HG02852 (cell line): ENCODE results near the gene MYO18A.

Experiments used
- ATAC-seq: cut with Tn5 transposase; IDR thresholded peaks from one replicate; pipeline ENCODE4 v1.9.1; 2021; ENCODE audit warnings: mild to moderate bottlenecking, moderate library complexity; ENCODE audit not compliant: unreplicated experiment

MYO18A gene

DNA sequence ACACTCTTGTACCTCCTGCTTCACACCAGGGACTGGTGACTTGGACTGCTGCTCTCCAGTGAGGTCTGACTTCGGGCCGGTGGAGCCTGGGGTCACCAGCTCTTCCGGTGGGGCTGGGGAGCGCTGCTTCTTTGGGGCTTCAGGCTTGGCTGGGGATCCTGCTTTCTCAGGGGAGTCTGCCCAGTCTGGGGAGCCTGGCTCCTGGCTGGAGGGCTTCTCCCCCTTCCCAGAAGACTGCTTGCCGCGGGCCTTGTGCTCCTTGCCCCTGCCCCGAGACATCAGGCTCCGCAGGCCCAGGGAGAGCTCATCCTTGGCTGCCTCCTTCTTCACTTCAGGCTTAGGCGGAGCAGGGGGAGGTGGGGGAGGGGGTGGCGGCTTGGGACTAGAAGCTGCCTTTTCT lies 52.4 kb downstream of the MYO18A start:
- no peak for ATAC-seq

DNA sequence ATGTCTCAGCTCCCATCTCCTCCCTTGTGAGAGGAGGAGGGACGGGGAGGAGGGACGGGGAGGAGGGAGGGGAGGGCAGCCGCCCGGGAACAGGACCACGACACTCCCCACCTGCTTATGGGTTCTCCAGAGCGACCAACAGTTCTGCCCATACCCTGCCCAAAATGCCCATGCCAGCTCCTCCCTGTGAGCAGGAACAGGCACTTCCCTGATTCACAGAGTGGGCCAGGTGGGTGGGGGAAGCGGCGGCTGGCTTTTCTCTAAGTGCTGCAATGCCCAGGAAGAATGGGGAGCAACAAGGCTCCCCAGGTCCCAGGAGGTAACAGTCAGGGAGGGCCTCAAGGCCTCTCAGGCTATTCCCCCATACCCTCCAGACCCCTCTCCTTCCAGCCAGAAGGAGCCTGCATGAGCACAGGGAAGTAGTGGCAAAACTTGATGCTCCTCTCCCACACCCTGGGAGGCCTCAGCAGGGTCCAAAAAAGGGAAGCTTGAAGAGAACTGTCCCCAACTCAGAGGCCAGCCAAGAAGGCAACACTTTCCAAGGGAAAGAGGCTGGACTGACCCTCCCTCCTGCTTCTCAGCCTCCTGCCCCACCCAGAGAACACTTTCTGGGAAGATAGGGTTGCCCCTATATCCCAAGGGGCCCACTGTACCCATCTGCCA lies 53.8 kb downstream of the MYO18A start:
- no peak for ATAC-seq

DNA sequence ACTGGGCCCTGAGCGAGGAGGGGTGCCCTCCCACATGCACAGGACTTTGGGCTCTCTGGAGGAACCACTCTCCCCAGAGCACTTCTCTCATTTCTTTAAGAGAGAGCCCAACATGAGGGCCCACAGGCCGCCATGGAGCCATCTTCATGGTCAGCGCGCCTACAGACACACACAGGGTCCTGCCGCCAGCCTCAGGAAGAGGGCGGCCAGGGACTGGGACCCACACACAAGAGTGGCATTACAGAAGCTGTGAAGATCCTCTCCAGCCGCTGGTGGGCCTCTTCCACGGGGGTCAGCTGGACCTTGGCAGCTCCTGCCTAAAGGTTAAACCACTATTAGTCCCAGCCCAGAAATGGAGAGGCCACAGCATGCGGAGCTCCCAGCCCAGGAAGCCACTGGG lies 54.5 kb downstream of the MYO18A start:
- no peak for ATAC-seq

DNA sequence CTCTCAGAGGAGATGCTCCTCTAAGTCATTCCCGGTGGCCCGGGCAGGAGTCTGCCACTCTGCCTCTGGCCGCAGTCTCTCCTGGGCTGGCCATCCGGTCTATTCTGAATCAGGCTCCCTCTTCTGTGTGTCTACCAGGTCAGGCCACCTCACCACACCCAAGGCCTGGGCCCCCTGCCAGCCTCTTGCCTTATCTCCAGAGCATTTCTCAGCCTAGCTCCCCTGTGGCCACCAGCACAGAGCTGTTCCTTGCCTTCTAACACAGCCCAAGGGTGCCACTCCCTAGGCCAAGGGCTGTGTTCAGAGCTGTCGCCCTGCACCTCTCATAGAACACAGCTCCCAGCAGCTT lies 55.3 kb downstream of the MYO18A start:
- ATAC-seq, result no peak

DNA sequence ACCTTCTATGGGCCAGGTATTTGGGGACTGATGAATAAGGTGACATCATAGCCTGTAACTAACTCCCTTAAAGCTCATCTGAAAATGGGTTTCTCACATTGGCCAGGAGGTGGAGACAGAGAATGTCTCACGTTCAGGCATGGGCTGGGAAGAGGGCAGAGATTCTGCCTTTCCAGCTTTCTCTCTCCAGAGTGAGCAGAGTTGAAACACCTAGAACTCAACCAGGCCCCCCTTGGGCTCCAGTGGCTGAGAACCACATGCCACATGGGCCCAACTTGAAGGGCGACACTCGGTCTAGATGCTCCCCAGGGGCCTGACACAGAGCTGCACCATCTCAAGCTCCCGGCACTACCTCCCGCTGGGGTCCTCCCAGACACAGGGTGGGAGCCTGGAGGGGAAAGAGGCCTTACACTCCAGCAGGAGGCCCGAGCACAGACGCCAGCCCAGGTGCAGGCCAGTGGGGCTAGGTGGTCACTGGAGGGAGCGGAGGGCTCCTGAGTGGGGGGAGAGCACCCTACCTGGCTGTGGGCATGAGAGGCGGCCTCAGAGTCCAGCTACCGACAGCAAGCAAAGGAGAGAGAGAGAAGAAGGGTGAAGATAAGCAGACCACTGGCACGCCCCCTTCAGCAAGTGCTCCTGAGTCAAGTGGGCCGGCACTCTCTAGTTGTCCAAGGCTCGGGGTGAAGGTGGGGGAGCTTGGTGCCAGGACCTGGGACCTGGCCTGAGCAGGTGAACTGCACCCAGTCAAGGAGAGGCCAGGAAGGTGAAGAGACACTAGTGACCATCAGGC lies 55.9 kb downstream of the MYO18A start:
- peak; percentile 59 for ATAC-seq

DNA sequence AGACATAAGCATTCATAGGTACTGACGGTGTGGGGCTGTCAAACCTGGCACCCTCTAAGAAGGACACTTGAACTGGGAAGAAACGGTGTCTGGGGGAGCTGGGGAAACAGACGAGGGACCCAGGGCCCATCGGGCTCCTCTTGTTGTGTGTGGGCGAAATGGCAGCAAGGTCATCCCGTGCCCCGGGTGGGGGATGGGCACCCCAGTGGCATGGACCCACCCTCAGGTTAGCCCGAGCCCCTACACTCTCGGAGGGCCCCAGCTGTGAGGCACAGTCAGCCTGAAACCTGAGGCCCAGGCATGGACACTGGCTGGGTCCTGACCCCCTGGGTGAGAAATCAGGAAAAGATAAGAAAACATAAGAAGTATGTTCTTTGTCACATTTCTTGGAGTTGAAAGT lies 57.1 kb downstream of the MYO18A start:
- no peak for ATAC-seq

DNA sequence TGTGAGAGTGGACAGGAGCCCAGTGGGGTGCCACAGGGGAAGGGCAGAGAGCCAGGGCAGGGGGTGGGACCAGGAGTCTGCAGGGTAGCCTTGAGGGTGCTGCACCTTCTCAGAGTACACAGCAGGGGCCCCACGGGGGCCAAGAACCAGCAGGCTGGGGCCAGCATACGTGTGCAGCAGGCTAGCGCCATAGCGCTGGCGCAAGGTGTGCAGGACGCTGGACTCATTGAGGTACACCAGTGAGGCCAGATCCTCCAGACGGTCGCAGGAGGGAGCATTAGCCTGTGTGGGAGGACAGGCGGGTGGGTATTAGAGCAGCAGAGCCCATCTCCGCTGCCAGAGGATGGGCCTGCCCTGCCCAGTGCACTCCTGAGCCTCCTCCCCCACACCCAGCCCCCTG lies 58.8 kb downstream of the MYO18A start:
- no peak for ATAC-seq

DNA sequence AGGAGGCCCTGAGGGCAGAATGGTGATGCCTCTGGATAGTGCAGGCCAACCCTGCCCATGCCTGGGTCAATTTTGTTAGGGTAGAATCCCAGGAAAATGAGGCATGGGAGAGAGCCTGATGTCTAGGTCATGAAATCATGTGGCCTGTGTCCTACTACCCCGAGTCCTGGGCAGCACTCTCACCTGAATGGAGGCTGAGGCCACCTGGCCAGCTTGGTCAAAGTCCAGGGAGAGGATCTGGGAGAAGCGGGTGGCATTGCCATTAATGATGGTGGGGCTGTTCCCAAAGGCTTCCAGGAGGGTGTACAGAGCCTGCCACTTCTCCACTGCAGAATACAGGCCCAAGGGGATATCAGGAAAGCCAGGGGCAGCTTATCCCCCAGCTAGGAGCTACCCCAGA lies 59.8 kb downstream of the MYO18A start:
- no peak for ATAC-seq

DNA sequence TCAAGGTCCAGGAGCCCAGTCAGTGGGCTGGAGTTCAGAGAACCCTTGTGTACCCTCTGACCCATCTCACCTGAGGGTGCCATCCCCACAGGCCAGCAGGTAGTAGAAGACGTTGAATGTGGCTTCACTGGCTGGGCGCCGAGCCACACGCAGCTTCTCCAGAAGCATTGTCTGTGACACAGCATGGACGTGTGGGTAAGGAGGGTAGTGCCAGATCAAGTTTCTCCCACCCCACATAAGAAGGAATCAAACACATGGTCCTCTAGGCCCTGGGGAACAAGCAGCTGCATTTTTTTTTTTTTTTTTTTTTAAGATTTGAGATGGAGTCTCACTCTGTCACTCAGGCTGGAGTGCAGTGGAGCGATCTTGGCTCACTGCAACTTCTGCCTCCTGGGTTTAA lies 60.9 kb downstream of the MYO18A start:
- ATAC-seq, result no peak

DNA sequence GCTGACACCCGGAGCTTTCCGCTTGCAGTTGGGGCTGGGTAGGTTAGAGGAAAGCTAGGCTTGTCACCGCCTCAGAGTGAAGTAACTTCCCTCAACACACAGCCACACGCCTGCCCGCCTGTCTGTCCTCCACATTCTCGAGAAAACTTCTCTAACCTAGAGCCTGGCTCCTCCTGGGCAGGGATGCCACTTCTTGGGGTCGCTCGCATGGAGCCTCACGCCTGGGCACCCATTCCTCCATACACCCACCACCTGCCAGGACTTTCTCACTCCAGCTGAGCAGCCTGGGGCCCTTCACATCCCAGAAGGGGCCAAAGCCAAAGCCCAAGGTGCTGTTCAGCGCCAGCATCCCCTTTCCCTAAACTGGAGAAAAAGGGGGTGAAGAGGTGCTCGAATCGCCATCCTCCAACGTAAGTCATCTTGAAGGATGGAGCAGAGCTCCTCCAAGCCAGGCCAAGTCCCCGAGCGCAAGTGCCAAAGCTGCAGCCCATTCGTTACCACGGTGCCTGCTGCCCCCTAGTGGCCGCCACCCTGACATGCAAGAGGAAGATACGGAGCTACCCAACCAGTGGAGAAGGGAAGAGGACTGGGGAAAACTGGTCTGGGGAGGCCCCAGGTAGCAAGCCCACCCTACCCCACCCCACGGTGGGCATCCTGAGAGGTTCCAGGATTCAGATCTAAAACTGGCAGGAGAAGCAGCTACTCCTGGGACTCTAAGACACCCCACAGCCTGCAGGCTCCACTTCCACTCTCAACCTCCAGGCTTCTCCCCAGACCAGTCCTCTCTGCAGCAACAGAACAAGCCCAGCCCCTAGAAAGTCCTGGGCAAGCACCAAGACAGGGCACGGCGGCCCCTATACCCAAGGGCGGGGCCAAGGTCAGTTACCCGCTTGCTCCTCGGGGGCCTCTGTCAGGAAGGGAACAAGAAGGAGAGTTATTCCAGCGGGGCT lies 63.1 kb downstream of the MYO18A start:
- no peak for ATAC-seq

DNA sequence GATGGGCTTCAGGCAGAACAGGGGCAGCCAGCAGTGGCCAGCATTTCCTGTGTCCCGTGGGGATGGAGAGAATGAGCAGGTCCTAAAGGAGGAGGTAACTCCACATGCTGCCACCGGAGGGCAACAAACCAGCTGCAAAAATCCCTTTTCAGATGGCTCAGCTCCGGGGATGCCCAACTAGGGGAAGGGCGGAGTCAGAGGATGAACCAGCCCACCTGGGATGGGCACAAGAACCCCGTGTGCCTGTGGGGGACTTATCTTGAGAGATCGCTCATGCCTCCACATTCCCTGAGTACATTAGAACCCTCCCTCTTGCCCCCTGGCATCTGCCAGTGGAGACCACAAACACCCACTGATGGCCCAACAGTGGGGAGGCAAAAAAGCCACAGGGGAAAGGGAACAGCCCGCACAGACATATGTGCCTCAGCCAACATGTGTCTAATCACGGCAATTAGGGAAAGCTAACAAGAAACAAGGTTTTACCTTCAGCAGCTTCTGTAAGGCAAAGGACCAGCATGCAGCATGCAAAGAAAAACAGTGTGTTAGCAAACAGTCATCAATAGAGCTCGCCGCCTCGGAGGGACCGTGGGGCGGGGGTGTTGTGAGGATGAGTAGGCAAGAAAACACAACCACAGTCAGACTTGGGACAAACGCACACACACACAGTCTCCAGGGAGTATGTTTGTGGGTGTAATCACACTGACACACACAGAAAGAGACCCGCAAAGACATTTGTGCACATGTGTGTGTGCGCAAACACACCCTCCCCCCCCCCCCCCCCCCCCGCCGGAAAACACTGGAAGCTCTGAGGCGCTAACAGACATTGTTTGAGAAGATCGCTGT lies 64.0 kb downstream of the MYO18A start:
- no peak for ATAC-seq

DNA sequence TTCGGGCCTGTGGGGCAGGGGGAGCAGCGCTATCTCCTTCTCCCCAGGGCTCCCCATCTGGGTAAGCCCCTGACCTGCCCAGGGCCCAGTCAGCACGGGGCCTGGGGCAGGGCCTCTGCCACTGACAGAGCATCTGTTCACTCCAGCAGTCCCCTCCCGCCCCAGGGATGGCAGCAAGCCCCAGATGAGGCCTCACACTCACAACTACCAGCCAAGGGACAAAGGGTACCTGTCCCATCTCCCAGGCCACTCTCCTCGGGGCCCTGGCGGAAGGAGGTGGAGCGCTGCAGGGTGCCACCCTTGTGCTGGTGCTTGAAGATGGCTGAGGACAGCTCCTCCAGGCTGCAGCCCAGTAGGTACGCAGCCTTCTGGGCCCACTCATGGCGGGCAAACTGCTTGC lies 64.8 kb downstream of the MYO18A start:
- no peak for ATAC-seq

DNA sequence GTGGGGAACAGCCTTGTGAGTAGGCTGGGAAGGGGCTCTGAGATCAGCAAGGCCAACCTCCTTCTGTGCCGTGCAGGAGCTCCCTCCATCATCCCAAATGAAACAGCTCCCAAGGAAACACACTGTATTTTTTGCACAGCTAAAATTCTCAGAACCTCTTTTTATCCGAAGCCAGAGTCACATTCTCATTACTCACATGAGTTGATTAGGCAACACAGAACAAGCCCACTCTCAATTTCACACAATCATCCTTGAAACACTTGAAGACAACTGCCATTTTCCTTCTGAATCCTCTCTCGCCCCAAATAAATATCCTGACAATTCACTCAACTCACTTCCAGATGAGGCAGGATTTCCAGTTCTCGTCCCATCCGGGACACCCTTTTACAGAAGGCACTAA lies 66.1 kb downstream of the MYO18A start:
- ATAC-seq, result no peak

DNA sequence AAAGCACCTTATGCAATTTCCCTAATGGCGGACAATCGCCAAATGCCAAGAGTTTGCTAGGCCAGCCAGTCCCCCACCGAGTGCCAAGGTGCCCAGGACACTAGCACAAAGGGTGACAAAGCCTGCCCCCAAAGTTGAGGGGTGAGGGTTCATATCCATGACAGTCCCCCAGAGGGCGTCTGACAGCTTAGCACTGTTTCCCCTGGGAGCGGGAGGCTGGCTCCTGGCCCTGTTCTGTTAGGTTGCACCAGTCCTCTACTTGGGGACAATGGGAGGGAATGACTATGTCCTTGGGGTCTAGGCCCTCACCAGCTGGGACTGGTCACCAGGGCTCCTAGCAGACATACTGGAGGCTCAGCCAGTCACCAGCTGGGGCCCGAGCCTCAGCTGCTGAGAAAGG lies 66.9 kb downstream of the MYO18A start:
- no peak for ATAC-seq

DNA sequence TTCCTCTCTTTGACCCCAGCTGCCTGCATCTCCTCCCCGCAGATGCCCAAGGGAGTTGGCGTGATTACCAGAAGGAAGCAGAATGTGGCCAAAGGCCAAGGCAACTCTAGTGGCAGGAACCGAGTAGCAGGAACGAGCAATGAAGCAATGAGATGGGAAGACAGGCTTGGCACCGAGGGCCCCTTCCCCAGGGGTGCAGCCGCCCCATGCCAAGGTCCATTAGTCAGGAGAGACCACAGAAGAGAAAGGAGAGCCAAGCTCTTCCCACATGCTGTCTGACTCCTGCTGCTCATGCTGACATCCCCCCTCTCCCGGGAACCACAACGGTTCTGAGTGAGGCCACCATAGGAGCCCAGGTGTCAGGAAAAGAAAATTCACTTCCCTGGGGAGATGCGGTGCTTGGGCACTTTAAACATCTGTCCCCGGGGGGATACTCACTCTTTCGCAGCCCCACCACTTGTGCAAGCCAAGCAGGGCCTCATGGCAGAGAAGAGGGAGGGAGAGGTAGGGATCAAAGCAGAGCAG lies 67.4 kb downstream of the MYO18A start:
- no peak for ATAC-seq

DNA sequence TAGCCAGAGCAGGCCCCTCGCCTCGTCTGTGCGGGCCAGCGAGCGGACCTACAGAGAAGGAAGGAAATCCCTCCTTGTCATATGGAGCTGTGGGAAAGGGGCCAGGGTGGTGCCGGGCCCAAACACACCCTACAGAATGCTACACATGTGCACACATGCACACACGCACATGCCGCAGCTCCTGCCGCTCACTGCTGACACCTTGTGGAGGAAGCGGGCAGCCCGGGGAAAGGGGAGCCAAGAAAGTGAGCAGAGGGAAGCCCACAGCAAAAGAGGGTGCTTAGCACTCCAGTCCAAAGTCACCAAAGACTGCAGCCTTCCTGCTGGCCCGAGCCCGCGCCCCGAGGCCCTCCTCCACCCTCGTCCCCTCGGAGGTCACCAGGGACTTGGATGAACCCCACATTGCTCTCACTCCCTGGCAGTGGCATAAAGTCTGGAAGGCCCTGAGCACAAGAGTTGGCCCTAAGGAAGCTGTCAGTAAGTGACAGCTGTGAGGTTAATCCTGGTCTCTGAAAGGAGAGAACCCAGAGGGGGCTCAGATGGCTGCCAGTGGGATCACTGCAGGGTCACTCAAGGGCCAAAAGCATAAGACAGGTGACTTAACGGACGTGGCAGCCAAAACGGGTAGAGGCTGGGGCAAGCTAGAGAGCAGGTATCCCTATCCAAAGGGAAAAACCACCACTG lies 68.2 kb downstream of the MYO18A start:
- ATAC-seq, result no peak

DNA sequence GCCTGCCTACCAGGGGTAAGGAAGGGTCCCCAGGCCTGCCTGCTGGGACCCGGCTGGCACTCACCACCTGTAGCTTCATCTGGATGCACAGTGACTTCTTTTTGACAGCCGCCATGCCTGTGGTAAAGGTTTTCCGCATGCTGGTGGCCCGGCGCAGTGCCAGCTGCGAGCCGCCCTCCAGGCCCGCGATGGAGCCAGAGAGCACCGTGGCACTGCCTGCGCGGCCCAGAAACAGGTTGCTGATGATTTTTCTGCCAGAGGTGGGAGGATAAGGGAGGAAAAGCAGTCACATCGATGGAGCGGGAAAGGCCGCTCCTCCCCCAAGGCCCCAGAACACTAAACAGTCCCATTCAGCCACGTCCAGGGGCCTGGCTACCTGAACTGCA lies 69.8 kb downstream of the MYO18A start:
- ATAC-seq, result no peak

DNA sequence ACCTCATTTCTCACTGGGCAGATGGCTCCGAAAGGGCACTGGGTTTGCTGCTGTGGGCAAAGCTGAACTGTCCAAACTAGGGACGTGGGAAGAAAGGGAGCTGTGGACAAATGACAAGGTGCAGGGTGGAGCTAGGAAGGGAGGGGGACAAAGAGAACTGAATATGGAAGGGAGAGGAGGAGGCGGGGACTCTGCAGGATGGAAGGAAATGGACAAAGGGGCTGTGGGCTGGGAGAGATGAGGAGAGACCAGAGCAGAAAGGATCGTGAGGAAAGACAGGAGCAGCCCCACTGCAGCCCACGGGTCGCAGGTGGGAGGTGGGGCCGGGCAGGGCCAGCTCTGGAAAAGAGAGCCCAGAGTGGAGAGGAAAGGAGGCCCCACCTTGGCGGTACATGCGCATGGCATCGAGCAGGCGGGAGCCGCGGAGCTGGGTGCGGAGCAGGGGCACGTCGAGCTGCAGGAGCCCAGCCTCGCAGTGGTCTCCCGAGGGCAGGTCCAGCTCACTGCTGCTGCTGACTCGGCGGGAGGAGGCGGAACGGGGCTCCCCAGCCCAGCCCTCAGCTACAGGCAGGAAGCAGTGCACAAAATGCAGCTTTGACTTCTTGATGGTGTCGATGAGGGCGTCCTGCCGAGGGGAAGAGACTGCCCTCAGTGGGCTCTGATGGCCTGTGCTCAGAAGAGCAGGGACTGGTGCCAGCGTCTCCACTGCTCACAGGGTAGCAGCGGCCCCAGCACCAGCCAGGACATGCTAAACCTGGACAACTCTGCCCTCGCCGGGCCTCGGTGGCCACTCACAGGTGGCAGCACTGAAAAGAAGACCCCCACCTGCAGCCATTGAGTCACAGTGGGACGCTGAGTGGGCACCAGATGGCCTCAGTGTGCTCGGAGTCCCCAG lies 70.5 kb downstream of the MYO18A start:
- ATAC-seq, result no peak
